GM12878 (cell line): ENCODE data around the gene FITM1. TPM values are rescaled to one million over a fixed set of nuclear protein-coding genes. Genes with fewer than 3 reads are reported as not detected.
A peak's percentile ranks its signal among the peaks of the same experiment; 100 is the strongest.

Experiments used
- ATF3 ChIP-seq: IDR thresholded peaks from 2 replicates; pipeline ENCODE4 v1.6.1; 2011; ENCODE audit warnings: low read depth, mild to moderate bottlenecking, low read length, moderate library complexity, borderline replicate concordance; ENCODE audit errors: extremely low read depth
- BCL3 ChIP-seq: IDR thresholded peaks from 2 replicates; pipeline ENCODE4 v1.6.1; 2011; ENCODE audit warnings: borderline replicate concordance, low read depth, mild to moderate bottlenecking, moderate library complexity, low read length; ENCODE audit not compliant: insufficient read depth, poor library complexity, severe bottlenecking
- CREB1 ChIP-seq: IDR thresholded peaks from 2 replicates; pipeline ENCODE4 v1.6.1; 2012; ENCODE audit warnings: low read depth, mild to moderate bottlenecking, inconsistent platforms
- EP300 ChIP-seq, 2 experiments: fragments of 150-350 bp in 1 of 2; IDR thresholded peaks; 2 replicates each; pipeline ENCODE4 v1.6.1; 2011 to 2012; ENCODE audit warnings: low read depth in 2 of 2, low read length in 2 of 2, borderline replicate concordance in 1 of 2, improper control_type of control experiment in 1 of 2, inconsistent platforms in 1 of 2; ENCODE audit not compliant: control insufficient read depth in 1 of 2
- IKZF2 ChIP-seq, 2 experiments: fragments of 450-650 bp; IDR thresholded peaks; 2 replicates each; pipeline ENCODE4 v1.6.1; 2017; ENCODE audit warnings: mild to moderate bottlenecking in 2 of 2, moderate library complexity in 2 of 2
- KDM1A ChIP-seq: fragments of 200-600 bp; sonication (generic); IDR thresholded peaks from 2 replicates; pipeline ENCODE4 v1.6.1; 2016; ENCODE audit warnings: borderline replicate concordance
- MLLT1 ChIP-seq: fragments of 450-650 bp; IDR thresholded peaks from 2 replicates; pipeline ENCODE4 v1.6.1; 2016; ENCODE audit warnings: mild to moderate bottlenecking
- NR2C1 ChIP-seq: fragments of 450-650 bp; IDR thresholded peaks from 2 replicates; pipeline ENCODE4 v1.6.1; 2017; ENCODE audit warnings: antibody characterized with exemption, mild to moderate bottlenecking, moderate library complexity
- NRF1 ChIP-seq: conservative IDR thresholded peaks from 2 replicates; pipeline ENCODE4 v1.6.1; 2011; ENCODE audit warnings: mild to moderate bottlenecking, low read depth, low read length, improper control_type of control experiment
- RB1 ChIP-seq: fragments of 450-650 bp; formaldehyde crosslinking; IDR thresholded peaks from 2 replicates; pipeline ENCODE4 v1.6.1; 2017; ENCODE audit warnings: mild to moderate bottlenecking, borderline replicate concordance
- SMAD5 ChIP-seq: IDR thresholded peaks from 2 replicates; pipeline ENCODE4 v1.6.1; 2016; ENCODE audit warnings: antibody characterized with exemption, low read depth
- SPI1 ChIP-seq: IDR thresholded peaks from 2 replicates; pipeline ENCODE4 v1.6.1; 2011; ENCODE audit warnings: low read depth, mild to moderate bottlenecking, low read length, moderate library complexity, borderline replicate concordance; ENCODE audit not compliant: insufficient read depth
- SREBF1 ChIP-seq: IDR thresholded peaks from 2 replicates; pipeline ENCODE4 v1.6.1; 2012; ENCODE audit warnings: mild to moderate bottlenecking, low read length
- ZNF687 ChIP-seq: fragments of 450-650 bp; IDR thresholded peaks from 2 replicates; pipeline ENCODE4 v1.6.1; 2017; ENCODE audit warnings: mild to moderate bottlenecking, moderate library complexity
- polyA plus RNA-seq, 11 experiments: library from polyadenylated mRNA; depleted of rRNA in 4 of 11; unstranded in 6 of 11; stranded (reverse) in 5 of 11; fragments of >200 nt; fragmentation: Nextera tagmentation in 4 of 11; fragmentation: Illumina TruSeq in 1 of 11; extraction: Ambion mirVana in 4 of 11; extraction: Trizol in 1 of 11; gene quantifications; 1 replicate in 1 of 11; 2 replicates in 10 of 11; pipeline versions ENCODE4 v1.2.1 to v1.2.3, GENCODE V29; 2011 to 2016; ENCODE audit warnings: inconsistent platforms in 2 of 11, missing spikeins in 2 of 11, low read depth in 1 of 11
- total RNA-seq, 4 experiments: library from RNA; depleted of rRNA in 3 of 4; stranded (reverse); fragments of >200 nt in 3 of 4; fragmentation: Illumina TruSeq in 1 of 4; extraction: Trizol in 1 of 4; gene quantifications; 2 replicates each; pipeline versions ENCODE4 v1.2.1 to v1.2.3, GENCODE V29; 2013 to 2021

The FITM1 gene
- total and polyA plus RNA-seq, 10 of the 15 experiments (the other 5 are each of a cell fraction or from before 2014, with no cell fraction given), result 0.11 to 1.9 (median 0.45) TPM; not detected in 2

GRCh38 chr14:24135584-24135833, 5.0 kb downstream of the FITM1 start (continued):
- no peak for TF ChIP-seq BCL3
- no peak for TF ChIP-seq SPI1
- TF ChIP-seq SREBF1, result no peak
- TF ChIP-seq NR2C1, result no peak
- no peak for TF ChIP-seq EP300 (IDR thresholded peaks at IDR 0.05; ENCODE audit: borderline replicate concordance in 1 of 2, control insufficient read depth in 1 of 2, low read depth in 2 of 2, low read length in 2 of 2)
- TF ChIP-seq MLLT1, result 0 out of 2 replicates have a peak, but pooled peaks have one; percentile 44
- TF ChIP-seq CREB1, result no peak
- peak; percentile 5 to 41; a peak in 1 of 4 replicates for TF ChIP-seq IKZF2 (IDR thresholded peaks at IDR 0.05)
- no peak for TF ChIP-seq NRF1
- TF ChIP-seq ATF3, result no peak
- TF ChIP-seq RB1, result peak; percentile 61; the same call in 1 of the 2 replicates
- 0 out of 2 replicates have a peak, but pooled peaks have one; percentile 17 for TF ChIP-seq ZNF687
- TF ChIP-seq SMAD5, result 0 out of 2 replicates have a peak, but pooled peaks have one; percentile 0
- TF ChIP-seq KDM1A, result no peak
